Stimulated activated CD4-positive, alpha-beta T cell treated with anti-CD3 and anti-CD28 coated beads, Interleukin-15, amount 100 ng/mL, for 24 hours (primary cell): Measurements from ENCODE around the gene ZNF808.
A peak's percentile ranks its signal among the peaks of the same experiment; 100 is the strongest.
"Not testable (repeated sequence)": the region's sequence is repeated elsewhere in the genome, so short reads cannot be mapped to it uniquely, and the experiment has no call there.

Experiments used
- DNase-seq: peaks from one replicate; pipeline ENCODE4 v3.0.0-alpha.2; 2020

ZNF808 gene

DNA sequence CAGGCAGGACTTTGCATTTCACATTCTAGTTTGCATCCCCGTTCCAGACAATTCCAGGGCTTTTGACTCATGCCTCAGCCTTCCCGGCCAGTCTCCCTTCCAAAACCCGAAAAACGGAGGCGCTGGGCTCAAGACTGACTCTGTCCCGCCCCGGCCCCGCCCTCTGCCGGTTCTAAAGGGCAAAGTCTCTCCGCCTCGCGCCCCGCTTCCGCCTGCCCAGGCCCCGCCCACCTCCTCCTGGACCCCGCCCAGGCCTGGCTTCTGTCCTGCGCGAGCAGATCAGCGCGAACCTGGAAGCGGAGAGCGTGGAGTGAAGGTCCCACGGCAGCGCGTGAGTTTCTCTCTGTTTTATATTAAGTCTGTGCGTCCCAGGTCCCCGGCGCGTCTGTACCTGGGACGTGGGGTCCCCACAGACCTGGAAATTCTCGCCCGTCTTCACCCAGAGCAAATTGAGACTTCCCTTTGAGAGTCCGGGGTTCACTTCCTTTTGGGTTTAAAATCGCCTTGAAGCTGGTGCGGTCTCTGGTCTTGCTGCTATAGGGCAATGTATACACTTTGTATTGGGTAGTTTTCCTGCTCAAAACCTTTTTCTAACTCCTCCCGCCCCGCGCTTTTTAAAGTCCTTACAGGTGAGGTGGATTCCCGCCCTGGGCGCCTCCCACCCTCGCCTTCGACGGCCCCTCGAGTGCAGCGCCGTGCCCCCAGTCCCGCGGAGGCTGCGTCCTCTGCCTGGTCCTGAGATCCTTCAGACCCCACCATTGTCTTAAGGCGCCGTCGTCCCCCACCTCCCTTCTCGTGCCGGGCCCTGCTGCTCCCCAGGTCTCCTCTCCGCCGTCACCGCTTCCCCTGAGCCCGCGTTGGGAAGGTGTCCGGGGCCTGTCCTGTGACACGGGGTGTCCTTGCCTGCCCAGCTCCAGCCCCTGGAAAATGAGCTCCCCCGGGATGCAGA is 73.8 kb downstream of the ZNF808 start:
- DNase-seq = peak; percentile 96

DNA sequence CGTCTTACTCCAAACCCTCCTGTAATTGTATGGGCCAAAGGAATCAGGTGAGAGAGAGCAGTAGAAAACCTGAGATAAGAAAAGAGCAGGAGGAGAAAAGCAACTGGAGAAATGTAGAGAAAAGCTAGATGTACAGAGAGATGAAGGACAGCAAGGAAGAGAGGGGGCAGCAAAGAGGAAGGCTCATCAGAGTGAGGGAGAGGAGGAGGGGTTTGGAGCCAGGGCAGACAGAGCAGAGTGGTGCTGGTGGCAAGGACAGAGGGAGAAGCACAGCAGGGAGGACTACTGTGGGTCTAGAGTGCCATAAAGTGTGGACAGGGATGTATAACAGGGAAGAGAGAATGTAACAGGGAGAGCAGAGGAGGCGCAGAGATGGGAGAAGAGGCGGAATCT is 74.5 kb downstream of the ZNF808 start:
- not testable (repeated sequence) for DNase-seq

DNA sequence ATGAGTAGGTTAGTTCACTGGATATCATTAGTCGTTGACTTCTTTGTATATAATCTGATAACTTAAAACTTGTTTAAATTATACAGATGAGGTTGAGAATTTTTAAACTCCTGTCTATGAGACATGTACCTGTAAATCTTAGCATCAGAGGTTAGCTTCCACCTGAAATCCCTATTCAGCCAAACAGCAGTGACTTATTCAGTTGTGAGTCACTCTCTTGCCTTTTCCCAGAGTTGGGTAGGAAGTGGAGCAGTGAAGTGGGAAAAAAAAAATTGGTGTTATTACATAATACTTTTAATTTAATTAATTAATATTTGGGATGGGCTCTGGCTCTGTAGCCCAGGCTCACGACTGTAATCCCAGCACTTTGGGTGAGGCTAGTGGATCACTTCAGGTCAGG is 75.5 kb downstream of the ZNF808 start:
- DNase-seq = no peak

DNA sequence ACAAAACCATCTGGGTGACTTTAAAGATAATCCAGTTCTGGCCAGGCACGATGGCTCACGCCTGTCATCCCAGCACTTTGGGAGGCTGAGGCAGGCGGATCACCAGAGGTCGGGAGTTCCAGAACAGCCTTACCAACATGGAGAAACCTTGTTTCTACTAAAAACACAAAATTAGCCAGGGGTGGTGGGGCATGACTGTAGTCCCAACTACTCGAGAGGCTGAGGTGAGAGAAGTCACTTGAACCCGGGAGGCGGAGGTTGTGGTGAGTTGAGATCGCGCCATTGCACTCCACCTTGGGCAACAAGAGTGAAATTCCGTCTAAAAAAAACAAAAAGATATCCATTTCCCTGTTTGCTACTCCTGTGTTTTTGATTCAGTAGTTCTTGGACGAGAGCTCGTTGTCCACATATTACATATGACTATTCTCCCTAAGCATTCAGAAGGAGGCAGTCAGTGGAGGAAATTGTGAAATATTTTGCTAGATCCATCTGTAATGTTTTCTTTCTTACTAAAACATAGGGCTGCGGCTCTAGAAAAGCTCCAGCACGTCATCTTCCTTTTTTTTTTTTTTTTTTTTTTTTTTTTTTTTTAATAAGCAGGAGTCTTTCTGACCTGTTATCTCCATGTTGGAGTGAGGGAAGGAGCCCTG is 76.2 kb downstream of the ZNF808 start:
- DNase-seq = no peak
